SIG-M5 (cell line): Measurements from ENCODE around the gene GAS6.
"Not testable (repeated sequence)": the region's sequence is repeated elsewhere in the genome, so short reads cannot be mapped to it uniquely, and the experiment has no call there.

Source experiments
- DNase-seq: peaks from one replicate; lab custom pipeline; 2025; lab: John Stamatoyannopoulos, UW

GAS6 gene

GRCh38 chr13:113837560-113838355, 26.1 kb downstream of the GAS6 start:
- no peak for DNase-seq

GRCh38 chr13:113836768-113837559, 26.9 kb downstream of the GAS6 start:
- no peak for DNase-seq

- DNase-seq: no peak
Measured at GRCh38 chr13:113835461-113836270, 28.2 kb downstream of the GAS6 start.

GRCh38 chr13:113834496-113835200, 29.2 kb downstream of the GAS6 start:
- no peak for DNase-seq

GRCh38 chr13:113834006-113834405, 29.9 kb downstream of the GAS6 start:
- DNase-seq: not testable (repeated sequence)

GRCh38 chr13:113833111-113833830, 30.6 kb downstream of the GAS6 start:
- no peak for DNase-seq

GRCh38 chr13:113832631-113833030, 31.2 kb downstream of the GAS6 start:
- DNase-seq: no peak

- DNase-seq: no peak
Measured at GRCh38 chr13:113832205-113832604, 31.7 kb downstream of the GAS6 start.

- no peak for DNase-seq
Measured at GRCh38 chr13:113831061-113831460, 32.8 kb downstream of the GAS6 start.

- DNase-seq: not testable (repeated sequence)
Measured at GRCh38 chr13:113830426-113830950, 33.4 kb downstream of the GAS6 start.

- DNase-seq: no peak
Measured at GRCh38 chr13:113828282-113828825, 35.5 kb downstream of the GAS6 start.

- no peak for DNase-seq
Measured at GRCh38 chr13:113827021-113827420, 36.9 kb downstream of the GAS6 start.

- not testable (repeated sequence) for DNase-seq
Measured at GRCh38 chr13:113826446-113826845, 37.4 kb downstream of the GAS6 start.

- DNase-seq: no peak
Measured at GRCh38 chr13:113825841-113826240, 38.0 kb downstream of the GAS6 start.

GRCh38 chr13:113823771-113824170, 40.1 kb downstream of the GAS6 start:
- no peak for DNase-seq

GRCh38 chr13:113822956-113823744, 40.7 kb downstream of the GAS6 start:
- DNase-seq: no peak

GRCh38 chr13:113822266-113822665, 41.6 kb downstream of the GAS6 start:
- no peak for DNase-seq

- DNase-seq: no peak
Measured at GRCh38 chr13:113821847-113822246, 42.0 kb downstream of the GAS6 start.

- no peak for DNase-seq
Measured at GRCh38 chr13:113820813-113821651, 42.8 kb downstream of the GAS6 start.
